Eye (tissue), 1 donor: ENCODE results near the gene LCA5.
"Not testable (repeated sequence)": the region's sequence is repeated elsewhere in the genome, so short reads cannot be mapped to it uniquely, and the experiment has no call there.

Source experiments
- DNase-seq: peaks from one replicate; pipeline ENCODE4 v3.0.0-alpha.2; 2015

The LCA5 gene

DNA sequence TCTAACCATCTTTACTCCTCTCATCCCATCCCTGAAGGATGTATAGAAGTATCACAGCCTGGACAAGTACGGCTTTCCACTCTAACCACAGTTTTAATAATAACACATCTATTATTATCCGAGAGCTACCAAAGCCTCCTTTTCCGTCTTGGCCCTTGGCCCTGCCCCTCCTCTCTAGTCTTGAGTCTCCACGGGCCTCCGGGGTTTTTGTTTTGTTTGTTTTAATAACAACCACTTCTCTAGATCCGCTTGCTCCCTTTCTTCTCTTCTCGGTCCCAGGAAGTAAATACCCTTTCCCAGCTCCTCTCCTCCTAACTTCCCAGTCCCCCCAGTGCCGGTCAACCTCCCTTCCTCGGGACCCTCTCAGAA lies 661 bp downstream of the LCA5 start:
- no peak for DNase-seq

GRCh38 chr6:79529567-79529966 lies 7.7 kb downstream of the LCA5 start:
- not testable (repeated sequence) for DNase-seq

GRCh38 chr6:79526897-79527296 lies 10.3 kb downstream of the LCA5 start:
- no peak for DNase-seq

DNA sequence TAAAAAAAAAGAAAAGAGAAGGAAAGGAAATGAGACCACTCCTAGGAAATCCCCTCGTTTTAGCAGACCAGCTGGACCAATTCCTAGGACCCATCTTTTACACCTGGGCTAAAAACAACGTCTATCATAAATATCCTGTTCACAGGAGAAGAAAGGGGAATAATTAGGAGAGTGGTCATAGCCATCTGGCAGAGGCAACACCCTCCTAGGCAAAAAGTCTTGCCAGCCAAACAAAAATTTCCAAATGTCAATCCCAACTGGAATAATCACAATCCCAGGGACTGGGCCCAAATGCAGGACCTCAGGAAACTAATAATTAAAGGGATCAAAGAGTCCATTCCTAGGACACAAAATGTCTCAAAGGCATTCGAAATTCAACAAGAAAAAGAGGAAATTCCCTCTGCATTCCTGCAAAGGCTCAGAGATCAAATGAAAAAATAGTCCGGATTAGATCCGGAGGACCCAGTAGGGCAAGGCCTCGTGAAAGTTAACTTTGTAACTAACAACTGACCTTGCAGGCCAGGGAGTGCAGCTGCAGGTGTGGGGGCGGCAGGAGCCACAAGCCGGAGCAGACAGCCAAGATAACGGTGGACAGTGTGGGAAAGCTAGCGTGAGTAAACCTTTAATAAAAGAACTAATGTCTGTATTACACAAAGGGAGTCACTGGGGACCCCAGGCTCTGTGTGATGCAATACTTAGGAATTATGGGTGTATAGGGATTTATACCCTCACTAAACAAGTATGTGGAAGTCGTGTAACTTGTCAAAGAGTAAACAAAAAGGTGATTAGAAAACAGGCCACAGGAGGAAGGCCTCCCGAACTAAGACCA lies 11.7 kb downstream of the LCA5 start:
- no peak for DNase-seq

- DNase-seq: no peak
These were observed 13.2 kb downstream of the LCA5 start for GRCh38 chr6:79524065-79524464.

GRCh38 chr6:79522609-79523008 lies 14.6 kb downstream of the LCA5 start:
- no peak for DNase-seq

- DNase-seq: no peak
These were observed 16.7 kb downstream of the LCA5 start for GRCh38 chr6:79520534-79520933.

GRCh38 chr6:79518842-79519241 lies 18.4 kb downstream of the LCA5 start:
- no peak for DNase-seq

DNA sequence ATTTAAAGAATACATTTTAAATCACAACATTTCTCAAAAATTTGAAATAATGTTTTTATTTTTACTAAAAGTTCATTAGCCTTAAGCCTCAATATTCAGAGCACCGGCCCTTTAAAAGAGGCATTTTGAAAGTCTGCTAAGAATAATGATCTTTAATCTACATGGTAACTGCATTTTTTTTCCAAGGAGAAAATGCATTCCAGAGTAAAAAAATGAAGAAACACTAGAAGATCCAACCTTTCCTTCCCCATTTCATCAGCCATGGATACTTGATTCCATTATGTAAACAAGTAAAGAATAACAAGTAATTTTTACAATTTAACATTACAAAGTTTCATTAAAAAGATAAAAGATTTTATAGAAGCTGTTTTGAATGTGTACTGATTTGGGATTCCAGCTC lies 21.8 kb downstream of the LCA5 start:
- DNase-seq: no peak

- DNase-seq: no peak
These were observed 24.1 kb downstream of the LCA5 start for GRCh38 chr6:79513111-79513510.

GRCh38 chr6:79512014-79512413 lies 25.2 kb downstream of the LCA5 start:
- DNase-seq: no peak

GRCh38 chr6:79510707-79511106 lies 26.5 kb downstream of the LCA5 start:
- no peak for DNase-seq

- DNase-seq: no peak
These were observed 31.0 kb downstream of the LCA5 start for GRCh38 chr6:79506251-79506650.

GRCh38 chr6:79504372-79504771 lies 32.9 kb downstream of the LCA5 start:
- DNase-seq: no peak

- DNase-seq: no peak
These were observed 38.4 kb downstream of the LCA5 start for GRCh38 chr6:79498842-79499241.

- DNase-seq: no peak
These were observed 42.0 kb downstream of the LCA5 start for GRCh38 chr6:79495246-79495645.

- DNase-seq: peak; percentile 35
These were observed 42.4 kb downstream of the LCA5 start for GRCh38 chr6:79494841-79495240.

DNA sequence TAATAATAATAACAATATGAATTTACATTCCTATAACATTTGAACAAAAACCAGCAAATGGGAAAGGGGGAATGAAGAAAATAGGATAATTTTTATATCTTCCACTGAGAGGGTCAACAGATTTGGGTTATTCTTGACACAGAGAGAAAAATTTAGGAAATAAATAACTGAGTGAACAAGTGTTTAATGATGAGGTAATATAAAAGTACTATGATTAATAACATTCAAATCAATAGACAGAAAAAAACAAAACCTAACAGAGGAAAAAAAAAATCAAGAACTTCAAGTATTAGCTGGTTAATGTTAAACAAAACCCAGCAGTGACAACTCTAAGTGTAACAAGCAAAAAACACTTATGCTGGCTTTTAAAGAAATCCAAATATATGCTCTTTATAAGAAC lies 66.5 kb downstream of the LCA5 start:
- no peak for DNase-seq

GRCh38 chr6:79469376-79470246 lies 67.6 kb downstream of the LCA5 start:
- DNase-seq: no peak

DNA sequence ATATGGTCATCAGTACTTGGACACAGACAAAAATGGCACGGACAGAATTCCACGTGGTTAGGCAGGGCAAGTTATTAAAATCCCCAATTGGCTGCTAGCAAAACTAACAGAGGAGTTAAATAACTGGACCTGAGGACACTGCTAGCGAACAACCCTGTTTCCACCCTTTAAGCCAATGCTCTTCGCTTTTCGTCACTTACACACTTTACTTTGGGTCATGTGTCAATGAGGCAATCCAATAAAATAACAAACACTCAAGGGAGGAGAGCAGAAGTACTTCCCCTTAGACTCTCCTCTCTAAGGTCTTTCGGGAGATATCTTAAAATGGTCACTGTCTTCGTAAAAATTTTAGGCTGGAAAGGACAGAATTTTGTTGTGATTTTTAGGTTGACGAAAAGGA lies 68.6 kb downstream of the LCA5 start:
- no peak for DNase-seq

DNA sequence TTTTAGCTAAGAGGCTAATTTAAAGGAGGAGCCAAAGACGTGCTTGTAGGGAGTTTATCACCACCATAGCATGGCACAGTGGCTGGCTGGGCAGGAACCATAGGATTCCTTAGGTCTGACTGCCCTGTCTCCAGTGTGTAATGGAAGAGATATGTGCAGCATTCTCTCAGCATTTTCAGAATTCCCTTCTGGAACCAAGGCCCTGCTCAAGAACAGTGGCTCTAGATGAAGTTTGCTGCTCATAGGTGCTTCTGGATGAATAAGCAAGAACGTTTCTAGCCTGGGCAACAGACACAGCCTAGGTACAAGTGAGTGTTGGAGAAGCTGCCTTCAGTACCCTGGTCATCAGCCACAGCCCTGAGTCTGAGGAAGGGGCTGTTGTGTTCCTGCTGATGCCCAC lies 69.1 kb downstream of the LCA5 start:
- DNase-seq: no peak

- no peak for DNase-seq
These were observed 69.5 kb downstream of the LCA5 start for GRCh38 chr6:79467716-79468115.

- DNase-seq: peak; percentile 60
These were observed 70.9 kb downstream of the LCA5 start for GRCh38 chr6:79466207-79466834.

- no peak for DNase-seq
These were observed 71.8 kb downstream of the LCA5 start for GRCh38 chr6:79465381-79465780.
